NOMO-1 (cell line): ENCODE data around the gene BMP8A.
"Not testable (repeated sequence)": the region's sequence is repeated elsewhere in the genome, so short reads cannot be mapped to it uniquely, and the experiment has no call there.

Experiments used
- DNase-seq, 2 experiments: peaks; one replicate each; lab custom pipeline; 2025; ENCODE audit not compliant: unreplicated experiment in 2 of 2; lab: John Stamatoyannopoulos, UW

Gene BMP8A

DNA sequence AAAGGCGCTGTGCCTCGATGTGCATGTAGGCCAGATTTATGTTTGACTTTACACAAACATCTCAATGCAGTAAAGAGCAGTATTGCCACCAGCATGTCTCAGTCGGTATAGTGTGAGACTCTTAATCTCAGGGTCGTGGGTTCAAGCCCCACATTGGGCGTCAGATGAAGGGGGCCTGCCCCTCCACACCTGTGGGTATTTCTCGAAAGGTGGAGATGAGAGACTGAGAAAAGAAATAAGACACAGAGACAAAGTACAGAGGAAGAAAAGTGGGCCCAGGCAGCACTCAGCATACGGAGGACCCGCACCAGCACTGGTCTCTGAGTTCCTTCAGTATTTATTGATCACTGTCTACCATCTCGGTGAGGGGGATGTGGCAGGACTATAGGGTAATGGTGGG, 13.0 kb downstream of the BMP8A start:
- not testable (repeated sequence) for DNase-seq

GRCh38 chr1:39505289-39505688, 13.9 kb downstream of the BMP8A start:
- DNase-seq, result no peak

DNA sequence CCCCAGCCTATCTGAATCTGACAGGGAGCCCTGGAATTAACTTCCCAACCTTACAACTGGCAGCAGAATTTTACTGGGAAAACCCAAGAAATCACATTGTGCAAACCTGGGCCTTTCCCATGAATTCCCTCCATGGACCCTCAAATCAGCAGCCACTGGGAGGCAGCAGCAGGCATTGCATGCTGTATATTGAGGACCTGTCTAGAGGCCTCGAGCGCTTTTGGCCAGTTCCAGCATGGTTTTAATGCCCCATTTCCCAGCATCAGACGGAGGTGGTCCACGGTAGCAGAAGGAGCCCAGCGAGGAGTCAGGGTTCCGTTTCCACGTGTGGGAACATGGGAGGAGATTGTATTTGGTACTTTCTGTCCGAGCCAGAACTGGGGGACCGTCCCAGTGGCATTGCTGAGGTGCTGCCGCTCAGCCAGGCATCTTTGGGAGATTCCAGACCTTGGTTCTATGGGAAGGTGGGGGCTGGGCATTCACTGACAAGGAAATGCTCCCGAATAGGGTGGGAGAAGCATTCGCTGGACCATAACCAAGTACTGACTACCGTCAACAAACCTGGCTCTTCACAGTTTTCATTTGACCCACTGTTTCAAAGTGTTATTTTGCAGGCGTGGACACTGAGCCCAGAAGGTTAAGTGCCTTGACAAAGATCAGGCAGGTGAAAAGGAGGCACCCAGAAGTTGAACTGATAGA, 15.9 kb downstream of the BMP8A start:
- no peak for DNase-seq

GRCh38 chr1:39508266-39508665, 16.8 kb downstream of the BMP8A start:
- DNase-seq, result no peak

DNA sequence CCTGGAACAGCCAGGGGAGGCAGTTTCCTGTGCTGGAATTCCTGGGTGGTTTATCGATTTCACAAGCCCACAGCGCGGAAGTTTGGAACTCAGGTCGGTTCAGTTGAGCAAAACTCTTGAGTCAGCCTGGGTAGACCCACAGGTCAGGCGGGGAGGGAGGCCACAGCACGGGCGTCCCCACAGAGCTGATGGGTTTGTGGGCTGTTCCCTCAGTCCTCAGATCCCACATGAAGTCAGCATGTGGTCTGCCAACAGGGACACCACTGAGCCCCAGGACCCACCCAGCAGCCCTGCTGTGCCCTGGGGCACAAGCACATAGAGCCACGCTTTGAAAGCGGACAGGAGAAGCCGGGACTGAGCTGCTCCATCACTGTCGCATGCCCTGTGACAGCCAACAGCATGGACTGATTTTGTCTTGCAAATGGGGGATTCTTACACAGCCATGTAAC, 17.4 kb downstream of the BMP8A start:
- no peak for DNase-seq

GRCh38 chr1:39509360-39510009, 18.0 kb downstream of the BMP8A start:
- no peak for DNase-seq

DNA sequence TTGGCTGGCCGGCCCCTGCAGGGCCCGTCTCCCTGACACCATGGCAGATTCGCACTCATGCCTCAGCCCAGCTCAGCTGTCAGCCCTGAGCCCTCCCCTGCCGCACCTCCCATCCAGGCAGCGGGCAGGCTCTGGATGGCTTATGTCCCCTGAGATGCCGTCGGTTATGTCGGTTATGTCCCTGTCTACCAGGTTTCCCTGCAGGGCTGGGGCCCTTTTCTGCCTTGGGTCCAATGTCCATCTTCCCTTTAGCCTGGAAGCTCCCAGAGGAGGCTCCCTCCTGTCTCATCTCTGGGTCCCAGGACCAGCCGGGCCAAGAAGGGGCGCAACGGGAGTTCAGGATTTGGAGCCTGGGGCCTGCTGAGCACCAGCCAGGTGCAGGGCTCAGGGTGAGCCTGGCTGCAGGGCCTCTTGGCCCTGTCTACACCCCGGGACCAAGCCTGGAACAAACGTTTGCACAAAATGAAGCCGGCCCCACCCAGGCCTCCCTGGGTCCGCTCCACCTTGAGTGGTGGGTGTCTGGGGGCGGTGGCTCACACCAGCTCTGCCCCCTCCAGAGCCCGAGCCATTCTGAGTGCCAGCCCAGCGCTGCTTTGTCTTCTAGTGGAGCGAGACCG, 19.2 kb downstream of the BMP8A start:
- not testable (repeated sequence) for DNase-seq

DNA sequence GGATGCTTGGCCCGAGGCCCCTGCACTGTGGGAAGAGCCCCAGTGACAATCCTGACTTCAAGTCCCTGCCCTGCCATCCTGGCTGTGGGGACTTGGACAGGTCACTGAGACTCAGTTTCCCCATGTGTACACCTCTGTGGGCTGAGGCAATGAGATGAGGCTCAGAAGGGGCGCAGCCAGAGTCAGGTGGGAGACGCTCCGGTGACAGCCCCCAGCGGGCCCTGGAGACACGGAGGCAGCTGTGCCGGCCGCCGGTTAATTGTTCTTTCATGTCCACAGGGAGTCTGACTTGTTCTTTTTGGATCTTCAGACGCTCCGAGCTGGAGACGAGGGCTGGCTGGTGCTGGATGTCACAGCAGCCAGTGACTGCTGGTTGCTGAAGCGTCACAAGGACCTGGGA, 20.0 kb downstream of the BMP8A start:
- DNase-seq, result not testable (repeated sequence)

GRCh38 chr1:39512234-39512847, 20.9 kb downstream of the BMP8A start:
- not testable (repeated sequence) for DNase-seq

- not testable (repeated sequence) for DNase-seq
Observed at GRCh38 chr1:39514710-39515124, 23.3 kb downstream of the BMP8A start.

DNA sequence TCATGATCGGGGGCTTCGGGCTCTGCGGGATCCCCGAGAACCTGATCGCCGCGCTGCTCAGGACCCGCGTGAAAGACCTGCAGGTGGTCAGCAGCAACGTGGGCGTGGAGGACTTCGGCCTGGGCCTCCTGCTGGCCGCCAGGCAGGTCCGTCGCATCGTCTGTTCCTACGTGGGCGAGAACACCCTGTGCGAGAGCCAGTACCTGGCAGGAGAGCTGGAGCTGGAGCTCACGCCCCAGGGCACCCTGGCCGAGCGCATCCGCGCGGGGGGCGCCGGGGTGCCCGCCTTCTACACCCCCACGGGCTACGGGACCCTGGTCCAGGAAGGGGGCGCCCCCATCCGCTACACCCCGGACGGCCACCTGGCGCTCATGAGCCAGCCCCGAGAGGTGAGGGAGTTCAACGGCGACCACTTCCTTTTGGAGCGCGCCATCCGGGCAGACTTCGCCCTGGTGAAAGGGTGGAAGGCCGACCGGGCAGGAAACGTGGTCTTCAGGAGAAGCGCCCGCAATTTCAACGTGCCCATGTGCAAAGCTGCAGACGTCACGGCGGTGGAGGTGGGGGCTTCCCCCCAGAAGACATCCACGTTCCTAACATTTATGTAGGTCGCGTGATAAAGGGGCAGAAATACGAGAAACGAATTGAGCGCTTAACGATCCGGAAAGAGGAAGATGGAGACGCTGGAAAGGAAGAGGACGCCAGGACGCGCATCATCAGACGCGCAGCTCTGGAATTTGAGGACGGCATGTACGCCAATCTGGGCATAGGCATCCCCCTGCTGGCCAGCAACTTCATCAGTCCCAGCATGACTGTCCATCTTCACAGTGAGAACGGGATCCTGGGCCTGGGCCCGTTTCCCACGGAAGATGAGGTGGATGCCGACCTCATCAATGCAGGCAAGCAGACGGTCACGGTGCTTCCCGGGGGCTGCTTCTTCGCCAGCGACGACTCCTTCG, 24.0 kb downstream of the BMP8A start:
- DNase-seq, result not testable (repeated sequence)

DNA sequence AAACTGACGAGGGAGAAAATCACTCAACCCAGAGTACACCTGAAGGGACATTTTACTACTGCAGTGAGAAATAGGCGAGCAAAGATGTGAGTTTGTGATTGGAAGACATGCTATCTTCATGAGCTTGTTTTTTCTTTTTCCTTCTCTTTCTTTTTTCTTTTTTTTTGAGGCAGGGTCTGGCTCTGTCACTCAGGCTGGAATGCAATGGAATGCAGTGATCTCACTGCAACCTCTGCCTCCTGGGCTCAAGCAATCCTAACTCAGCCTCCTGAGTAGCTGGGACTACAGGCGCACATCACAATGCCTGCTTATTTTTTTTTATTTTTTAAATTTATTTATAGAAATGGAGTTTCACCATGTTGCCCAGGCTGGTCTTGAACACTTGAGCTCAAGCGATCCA, 25.4 kb downstream of the BMP8A start:
- DNase-seq, result not testable (repeated sequence)

- DNase-seq, result not testable (repeated sequence)
Observed at GRCh38 chr1:39517936-39518335, 26.5 kb downstream of the BMP8A start.

DNA sequence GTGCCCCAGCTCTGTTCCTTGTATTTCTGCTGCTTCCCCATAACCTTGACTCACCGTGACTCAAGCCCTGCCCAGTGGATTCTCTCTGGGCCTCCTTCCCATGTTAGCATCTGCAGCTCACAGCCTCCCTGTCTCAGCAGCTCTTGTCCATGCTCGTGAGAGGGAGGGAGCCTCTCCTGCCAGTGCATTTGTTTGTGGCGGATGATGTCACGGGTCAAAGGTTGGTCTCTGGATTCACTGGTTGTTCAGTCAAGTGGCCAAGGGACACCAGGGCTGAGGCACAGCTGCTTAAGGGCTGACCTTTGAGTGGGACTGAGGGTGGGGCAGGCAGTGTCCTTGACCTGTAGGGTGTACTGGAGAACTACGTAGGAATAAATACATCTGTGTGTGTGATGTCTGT, 27.9 kb downstream of the BMP8A start:
- not testable (repeated sequence) for DNase-seq

DNA sequence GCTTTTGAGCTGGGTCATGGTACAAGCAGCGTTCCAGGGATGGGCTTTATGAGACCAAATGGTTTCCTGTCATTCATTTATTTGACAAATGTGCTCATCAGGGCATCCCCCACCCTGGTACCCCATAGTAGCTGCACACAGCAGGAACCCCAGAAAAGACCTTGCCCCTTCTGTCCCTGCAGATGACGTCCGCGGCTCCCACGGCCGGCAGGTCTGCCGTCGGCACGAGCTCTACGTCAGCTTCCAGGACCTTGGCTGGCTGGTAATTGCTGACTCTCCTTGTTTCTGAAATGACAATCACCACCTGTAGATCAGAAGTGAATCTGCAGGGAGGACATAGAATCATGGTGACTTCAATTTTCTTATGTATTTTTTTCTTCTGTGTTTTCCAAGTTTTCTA, 30.8 kb downstream of the BMP8A start:
- not testable (repeated sequence) for DNase-seq

DNA sequence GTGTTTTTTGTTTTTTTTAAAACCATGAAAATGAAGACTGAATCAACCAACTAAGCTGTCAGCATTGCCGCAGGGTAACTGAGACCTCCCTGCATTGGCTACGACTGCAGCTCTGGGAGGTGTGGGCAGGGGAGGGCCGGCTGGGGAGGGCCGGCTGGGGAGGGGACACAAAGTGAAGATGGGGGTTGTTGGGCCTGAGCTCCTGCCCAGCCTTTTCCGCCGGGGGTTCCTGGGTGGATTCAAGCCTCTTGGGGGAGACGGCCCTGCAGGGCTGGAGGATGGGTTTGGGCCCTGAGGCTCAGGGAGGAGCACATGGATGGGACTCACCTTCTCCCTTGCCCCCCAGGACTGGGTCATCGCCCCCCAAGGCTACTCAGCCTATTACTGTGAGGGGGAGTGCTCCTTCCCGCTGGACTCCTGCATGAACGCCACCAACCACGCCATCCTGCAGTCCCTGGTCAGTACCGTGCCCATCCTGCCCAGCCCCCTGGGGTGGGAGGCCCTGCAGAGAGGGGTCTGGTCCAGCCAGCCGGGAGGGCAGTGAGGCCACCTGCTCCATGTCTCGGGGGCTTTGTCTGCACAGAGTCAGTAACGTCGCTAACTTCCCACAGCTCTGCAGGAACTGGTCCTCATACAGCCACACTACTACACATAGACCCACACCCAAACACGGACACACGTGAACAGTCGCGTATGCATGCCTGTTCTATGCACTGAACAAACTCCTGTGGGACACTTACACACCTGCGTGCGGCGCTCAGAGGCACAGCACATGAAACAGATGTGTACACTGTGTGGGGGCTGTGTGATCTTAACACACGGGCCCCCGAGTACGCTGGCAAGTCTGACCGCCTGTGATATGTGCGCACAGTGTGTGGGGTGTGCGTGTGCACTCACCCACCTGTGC, 31.5 kb downstream of the BMP8A start:
- DNase-seq, result no peak

- no peak for DNase-seq
Observed at GRCh38 chr1:39524171-39524570, 32.7 kb downstream of the BMP8A start.

- no peak for DNase-seq
Observed at GRCh38 chr1:39524591-39525365, 33.3 kb downstream of the BMP8A start.
